ENCODE data around the gene HMCN1. TPM values are rescaled to one million over a fixed set of nuclear protein-coding genes. Genes with fewer than 3 reads are reported as not detected.

Gene HMCN1
- polyA plus RNA-seq, 1 of the 3 experiments (the other 2 are of a cell fraction) = 59.5 TPM

GRCh38 chr1:185980891-185981290 lies 246.7 kb downstream of the HMCN1 start:
- Histone ChIP-seq H3F3A (replicated peaks; ENCODE audit: insufficient read depth) (no peaks in the 10 kb centered on the region), H4K20me1 (ENCODE audit: insufficient read depth) (no peaks in the 10 kb centered on the region), H2AFZ (ENCODE audit: low read depth) (no peak overlapping the region), H3K27me3 (ENCODE audit: insufficient read depth) (no peaks in the 10 kb centered on the region), H3K36me3 (replicated peaks in 1 of 2; ENCODE audit: control insufficient read depth in 1 of 2, insufficient read depth in 2 of 2, low read length in 1 of 2) (peaks cover 0 to 22% of the 10 kb centered on the region in 2 experiments), H3K4me3 (ENCODE audit: low read depth in 2 of 2, low read length in 1 of 2) (no peak overlapping the region), H3K9me3 (no peaks in the 10 kb centered on the region), H3K79me2 (ENCODE audit: insufficient read depth) (no peaks in the 10 kb centered on the region), H3K4me2 (no peak overlapping the region), H3K9ac (no peak overlapping the region), H3K4me1 (ENCODE audit: control insufficient read depth in 1 of 2, insufficient read depth in 2 of 2, low read depth in 1 of 2, low read length in 1 of 2) (no peaks in the 10 kb centered on the region), H3K9me2 (no peaks in the 10 kb centered on the region), H3K27ac (ENCODE audit: low read depth in 2 of 2, low read length in 1 of 2) (no peak overlapping the region)
- WGBS (ENCODE audit: low lambda C conversion rate) = 63% methylated on average over 1 of the region's 1 CpG
- TF ChIP-seq ELF1 (IDR thresholded peaks at IDR 0.05) (no peak), MAX (IDR thresholded peaks at IDR 0.05; ENCODE audit: low read depth) (no peak), MXI1 (IDR thresholded peaks at IDR 0.05; ENCODE audit: low read depth, low read length) (no peak), POLR2AphosphoS5 (IDR thresholded peaks at IDR 0.05; ENCODE audit: low read depth, low read length) (no peak), FOSL2 (IDR thresholded peaks at IDR 0.05; ENCODE audit: borderline replicate concordance, low read depth) (no peak), EP300 (IDR thresholded peaks at IDR 0.05; ENCODE audit: borderline replicate concordance in 1 of 2, low read depth in 1 of 2, low read length in 1 of 2) (no peak), SIN3A (IDR thresholded peaks at IDR 0.05; ENCODE audit: borderline replicate concordance, low read depth, low read length) (no peak), USF2 (IDR thresholded peaks at IDR 0.05; ENCODE audit: borderline replicate concordance, low read depth, low read length) (no peak), CTCF (IDR thresholded peaks at IDR 0.05) (no peak), TAF1 (IDR thresholded peaks at IDR 0.05; ENCODE audit: borderline replicate concordance, low read depth, low read length) (no peak), TCF12 (IDR thresholded peaks at IDR 0.05) (no peak), MEF2A (IDR thresholded peaks at IDR 0.05; ENCODE audit: borderline replicate concordance, low read depth) (no peak), REST (IDR thresholded peaks at IDR 0.05; ENCODE audit: low read depth, low read length) (no peak), SMC3 (IDR thresholded peaks at IDR 0.05; ENCODE audit: low read depth, low read length) (no peak)
- TF ChIP-seq, protein P1, sequence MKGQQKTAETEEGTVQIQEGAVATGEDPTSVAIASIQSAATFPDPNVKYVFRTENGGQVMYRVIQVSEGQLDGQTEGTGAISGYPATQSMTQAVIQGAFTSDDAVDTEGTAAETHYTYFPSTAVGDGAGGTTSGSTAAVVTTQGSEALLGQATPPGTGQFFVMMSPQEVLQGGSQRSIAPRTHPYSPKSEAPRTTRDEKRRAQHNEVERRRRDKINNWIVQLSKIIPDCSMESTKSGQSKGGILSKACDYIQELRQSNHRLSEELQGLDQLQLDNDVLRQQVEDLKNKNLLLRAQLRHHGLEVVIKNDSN (IDR thresholded peaks at IDR 0.05; ENCODE audit: borderline replicate concordance, low read depth) = no peak
- CTCF ChIA-PET = no interaction called here
- DNase-seq = no peak
- POLR2A ChIA-PET = no interaction called here
